NCI-H2171 treated with DMSO at 0.1 percent for 48 hours (cell line): ENCODE data around the gene LDB2.

Experiments used
- DNase-seq: peaks from one replicate; lab custom pipeline; 2025; lab: John Stamatoyannopoulos, UW

The LDB2 gene

DNA sequence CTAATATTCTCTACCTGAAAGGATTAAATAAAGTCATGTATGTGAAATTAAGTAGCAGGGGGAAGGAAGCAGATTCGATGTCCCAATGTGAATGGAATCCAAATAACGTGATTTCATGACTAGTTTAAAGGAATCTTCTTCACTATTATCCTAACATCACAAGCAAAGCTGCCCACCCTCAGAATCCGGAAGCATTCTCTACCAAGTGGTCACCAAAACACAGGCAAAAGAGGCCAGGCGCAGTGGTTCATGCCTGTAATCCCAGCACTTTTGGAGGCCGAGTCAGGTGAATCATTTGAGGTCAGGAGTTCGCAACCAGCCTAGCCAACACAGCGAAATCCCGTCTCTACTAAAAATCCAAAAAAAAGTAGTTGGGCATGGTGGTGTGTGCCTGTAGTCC lies 212.9 kb downstream of the LDB2 start:
- no peak for DNase-seq

DNA sequence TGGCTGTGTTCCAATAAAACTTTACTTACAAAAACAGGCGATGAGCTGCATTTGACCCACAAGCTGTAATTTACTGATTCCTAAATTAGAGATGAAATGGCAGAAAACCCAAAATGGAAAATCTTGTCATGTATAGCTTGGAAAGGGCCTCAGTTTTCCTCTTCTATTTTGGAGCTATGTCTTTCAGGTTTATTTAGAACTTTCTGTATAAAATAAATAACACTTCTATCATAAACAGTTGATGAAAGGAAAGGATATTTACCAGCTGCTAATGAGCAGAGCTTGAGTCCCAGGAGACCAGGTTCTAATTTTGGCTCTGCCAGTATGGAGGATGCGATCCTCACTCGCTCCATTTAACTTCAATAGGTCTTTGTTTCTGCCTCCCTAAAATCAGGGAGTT lies 213.5 kb downstream of the LDB2 start:
- no peak for DNase-seq

DNA sequence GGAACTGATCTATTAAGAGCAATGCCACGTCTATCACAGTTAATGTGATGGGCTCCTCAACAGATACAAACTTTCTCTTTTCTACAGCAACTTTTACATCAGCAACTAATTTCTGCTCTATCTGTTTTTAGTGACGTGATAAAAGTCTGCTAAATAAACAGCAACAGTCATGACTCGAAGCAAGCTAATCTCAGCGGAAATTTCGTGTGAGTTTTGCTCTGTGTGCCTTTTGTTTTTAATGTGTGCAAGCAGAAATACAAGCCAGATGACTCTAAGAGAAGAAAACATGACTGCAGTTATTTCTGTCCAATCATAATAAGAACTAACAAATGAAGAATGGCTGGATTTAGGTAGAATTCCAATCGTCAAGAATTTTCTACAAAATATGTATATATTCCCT lies 214.3 kb downstream of the LDB2 start:
- no peak for DNase-seq

DNA sequence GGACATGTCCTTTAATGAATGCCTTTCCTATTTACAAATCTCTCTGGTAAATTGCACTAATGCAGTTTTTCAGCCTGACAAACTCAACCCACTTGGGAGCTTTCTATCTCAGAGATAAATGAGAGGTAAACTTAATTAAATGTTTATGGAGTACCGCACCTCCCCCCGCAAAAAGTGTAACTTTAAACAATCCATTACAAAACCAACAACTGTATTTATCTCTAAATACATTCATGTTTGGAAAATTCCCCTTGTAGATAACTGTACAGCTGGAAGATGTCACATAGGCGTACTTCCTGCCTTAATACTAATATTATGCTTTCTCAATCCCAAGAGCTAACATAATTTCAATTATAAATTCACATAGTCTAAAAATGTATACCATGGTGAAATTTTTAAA lies 215.5 kb downstream of the LDB2 start:
- DNase-seq: no peak

DNA sequence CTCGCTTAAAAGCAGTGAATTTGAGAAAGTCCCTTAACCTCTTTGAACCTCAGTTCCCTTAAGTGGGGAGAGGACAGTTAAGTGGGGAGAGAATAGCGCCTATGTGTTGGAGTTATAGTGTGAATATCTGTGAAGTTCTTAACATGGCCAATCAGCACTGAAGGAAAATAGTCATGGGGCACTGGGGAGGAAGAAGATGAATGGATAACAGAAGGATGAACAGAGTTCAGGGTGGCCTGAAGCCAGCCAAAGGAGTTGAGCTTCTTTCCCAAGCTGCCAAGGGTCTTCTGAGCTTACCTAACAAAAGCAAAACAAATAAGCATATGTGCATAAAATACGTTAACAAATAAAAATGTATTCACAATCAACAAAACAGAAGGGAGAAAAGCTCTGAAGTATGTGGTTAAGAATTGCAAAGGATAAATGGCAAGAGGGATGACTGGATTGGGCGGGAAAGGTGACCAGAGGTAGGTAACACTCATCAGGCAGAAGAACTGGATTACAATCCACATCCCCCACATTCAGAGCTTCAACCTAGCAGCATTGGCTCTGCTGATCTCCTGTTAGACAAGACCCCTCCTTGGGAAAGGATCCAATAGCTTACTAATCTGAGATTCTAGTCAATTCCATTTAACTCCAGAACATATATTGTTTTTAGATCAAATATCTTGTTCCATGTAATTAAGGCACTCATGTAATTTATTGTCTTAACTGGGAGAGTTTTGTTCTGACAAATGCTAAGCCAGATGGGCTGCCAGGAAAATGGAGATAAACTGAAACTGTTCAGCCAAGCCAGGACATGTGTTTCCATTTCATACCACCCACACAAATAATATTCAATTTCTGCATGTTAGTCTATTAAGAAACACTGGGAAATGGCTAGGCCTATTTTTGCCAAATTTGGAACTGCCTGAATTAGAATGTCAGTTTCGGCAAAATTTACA lies 221.2 kb downstream of the LDB2 start:
- DNase-seq: no peak

DNA sequence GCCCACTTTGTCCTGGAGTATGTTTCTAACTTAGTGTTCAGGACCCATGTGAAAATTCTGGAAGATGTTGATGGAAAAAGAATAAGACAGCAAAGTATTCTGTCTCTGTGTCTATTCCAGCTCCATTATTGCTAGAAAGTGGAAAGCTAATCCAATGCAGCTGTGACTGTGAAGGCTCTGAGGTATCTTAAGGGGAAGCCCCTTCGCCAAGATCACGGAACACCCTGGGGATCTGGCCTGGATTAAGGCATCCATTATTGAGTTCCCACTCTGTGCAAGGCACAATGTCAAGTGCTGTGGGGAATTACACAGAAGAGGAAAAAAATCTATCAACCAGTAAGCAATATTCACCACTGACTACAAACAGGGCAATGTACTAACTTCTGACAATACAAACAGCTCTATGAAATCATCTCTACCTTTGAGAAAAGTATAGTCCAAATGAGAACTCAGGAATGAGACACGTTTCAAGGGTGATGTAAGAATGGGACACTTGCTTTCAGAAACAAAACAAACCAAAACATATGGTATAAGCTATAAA lies 222.1 kb downstream of the LDB2 start:
- no peak for DNase-seq

DNA sequence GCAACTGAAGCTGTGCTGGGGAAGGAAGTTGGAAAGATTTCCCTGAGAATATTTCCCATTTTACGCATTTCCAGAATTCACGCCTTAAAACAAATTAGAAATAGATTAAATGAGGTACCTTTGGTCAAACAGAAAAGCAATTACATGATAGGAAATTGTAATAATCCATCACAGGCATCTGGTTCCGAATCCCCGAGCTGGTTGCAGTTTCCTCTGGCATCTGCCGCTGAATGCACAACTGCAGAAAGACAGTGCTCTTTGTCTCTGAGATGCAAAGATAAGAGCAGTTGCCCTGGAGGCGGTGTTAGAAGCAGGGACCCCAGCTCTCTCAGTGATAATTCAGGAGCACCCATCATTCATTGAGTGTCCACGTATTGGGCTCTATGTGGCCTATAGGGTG lies 224.4 kb downstream of the LDB2 start:
- no peak for DNase-seq

DNA sequence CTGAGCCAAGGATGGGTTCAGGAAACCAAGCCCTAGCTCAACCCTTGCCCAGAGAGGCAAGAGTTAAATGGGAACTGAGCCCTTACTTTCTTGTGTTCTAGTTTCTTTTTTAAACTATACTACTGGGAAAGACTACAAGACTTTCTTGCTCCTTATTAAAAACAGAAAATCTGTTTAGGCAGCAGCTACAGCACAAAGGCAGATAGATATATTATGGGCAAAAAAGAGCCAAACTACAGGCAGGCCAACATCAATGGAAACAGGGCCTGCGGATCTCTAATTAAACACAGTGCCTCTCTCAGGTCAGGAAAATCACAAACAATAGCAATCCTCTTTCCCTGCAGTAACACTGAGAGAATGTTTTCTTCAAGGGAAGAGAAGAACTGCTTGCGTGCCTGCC lies 226.0 kb downstream of the LDB2 start:
- no peak for DNase-seq

DNA sequence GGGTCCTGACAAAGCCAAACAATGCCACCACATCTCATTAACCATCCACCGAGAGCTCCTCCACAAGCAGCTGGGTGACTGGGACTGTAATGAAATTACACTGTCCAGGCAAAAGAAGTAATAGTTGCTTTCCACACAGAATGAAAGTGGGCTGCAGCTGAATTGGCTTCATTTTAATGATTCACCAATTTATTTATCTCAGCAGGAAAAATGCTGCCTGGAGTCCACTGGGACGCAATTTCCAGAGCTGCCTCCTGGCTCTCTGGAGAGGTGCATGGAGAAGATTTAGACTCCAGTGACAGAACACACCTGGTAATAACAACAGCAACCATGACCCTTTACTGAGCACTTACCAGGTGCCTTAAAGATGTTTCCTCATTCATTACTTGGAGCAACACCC lies 226.7 kb downstream of the LDB2 start:
- DNase-seq: no peak

DNA sequence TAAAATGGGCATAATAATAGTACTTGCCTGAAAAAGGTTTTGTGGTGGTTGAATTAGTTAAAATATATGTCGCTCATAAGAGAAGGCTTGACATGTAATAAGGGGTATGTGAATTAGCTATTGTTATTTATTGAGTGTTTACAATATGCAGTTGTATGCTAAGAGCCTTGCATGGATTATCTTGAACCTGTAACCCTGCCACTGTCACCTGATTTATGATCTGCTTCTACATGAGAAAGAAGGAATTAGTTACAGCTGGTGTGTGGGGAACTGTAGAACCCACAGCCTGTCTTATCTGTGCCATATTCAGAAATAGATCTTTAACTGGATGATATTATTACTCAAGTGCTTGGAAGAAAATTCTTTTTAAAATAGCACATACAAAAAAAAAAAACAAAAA lies 227.7 kb downstream of the LDB2 start:
- DNase-seq: no peak

DNA sequence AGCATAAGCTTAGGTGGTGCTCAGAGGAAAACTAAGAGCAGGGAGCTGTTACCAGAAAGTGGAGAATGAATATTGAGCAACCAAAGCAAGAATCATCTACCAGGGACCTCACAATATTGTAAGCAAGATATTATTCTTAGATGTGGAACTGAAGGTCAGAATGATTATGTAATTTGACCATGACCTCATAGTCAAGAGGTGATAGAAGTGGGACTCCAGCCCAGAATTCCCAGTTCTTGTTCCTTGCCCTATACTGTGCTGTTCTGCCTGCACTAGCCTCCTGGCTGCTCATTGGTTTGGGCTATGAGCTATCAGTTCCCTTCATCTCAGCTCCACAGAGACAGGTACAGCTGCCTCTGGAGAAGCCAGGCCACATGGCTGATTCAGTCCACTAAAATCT lies 229.4 kb downstream of the LDB2 start:
- DNase-seq: no peak

DNA sequence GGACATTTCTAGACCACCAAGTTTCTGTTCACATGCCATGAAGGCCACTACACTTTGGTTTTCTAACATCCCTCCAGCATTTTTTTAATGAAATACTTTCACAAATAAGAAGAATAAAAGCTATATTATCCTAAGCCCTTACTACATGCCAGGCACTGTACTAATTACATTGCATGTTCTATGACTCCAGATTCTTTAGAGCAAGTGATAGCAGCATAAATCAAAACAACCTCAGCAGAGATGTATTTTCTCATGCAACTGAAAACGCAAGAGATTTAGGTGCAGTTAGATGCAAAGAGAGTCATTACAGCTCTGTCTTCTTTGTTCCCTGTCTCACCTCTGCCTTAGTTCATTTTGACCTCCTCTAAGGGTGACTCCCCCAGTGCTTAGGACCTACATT lies 230.0 kb downstream of the LDB2 start:
- DNase-seq: no peak

DNA sequence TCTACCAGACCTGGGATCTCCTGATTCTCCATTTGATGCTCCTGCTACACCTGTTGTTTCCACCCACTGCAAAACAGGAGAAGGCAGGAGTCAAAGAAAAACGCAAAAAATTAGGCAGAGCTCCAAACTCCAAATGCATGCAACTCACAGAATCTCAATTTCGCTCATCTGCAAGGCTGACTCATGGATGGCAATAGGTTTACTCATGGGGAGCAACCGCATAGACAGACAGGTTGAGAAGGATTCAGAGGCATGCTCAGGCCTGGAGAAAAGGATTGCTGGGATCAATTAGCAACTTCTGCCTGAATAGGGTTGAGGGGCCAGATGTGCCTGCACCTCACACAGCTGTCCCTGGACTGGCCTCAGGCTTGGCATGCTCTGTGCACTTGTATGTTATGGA lies 231.0 kb downstream of the LDB2 start:
- DNase-seq: no peak

DNA sequence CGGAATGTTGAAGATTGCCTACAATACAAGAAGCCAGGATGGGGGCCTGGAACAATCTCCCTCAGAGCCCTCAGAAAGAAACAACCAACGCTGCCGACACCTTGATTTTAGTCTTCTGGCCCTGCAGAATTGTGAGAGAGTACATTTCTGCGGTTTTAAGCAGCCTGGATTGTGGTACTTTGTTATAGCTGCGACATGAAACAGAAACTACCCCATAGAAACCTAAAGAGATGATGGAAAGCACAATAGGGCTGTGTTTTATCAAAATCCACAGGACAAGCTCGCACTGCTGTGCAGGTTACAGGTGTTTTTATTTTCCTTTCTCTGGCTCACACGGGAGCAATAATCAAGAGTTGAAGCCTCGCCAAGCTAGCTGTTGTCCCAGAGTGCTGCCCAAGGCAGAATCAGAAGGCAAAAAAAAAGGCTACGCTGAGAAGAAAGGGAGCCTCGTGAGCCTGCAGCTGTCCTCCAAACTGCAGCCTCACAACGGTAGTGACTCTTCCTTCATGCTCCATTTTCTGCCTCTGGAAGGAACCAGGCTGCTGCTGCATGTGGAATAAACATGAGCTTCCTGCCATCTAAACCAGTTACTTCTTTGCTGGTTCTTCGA lies 232.4 kb downstream of the LDB2 start:
- no peak for DNase-seq

DNA sequence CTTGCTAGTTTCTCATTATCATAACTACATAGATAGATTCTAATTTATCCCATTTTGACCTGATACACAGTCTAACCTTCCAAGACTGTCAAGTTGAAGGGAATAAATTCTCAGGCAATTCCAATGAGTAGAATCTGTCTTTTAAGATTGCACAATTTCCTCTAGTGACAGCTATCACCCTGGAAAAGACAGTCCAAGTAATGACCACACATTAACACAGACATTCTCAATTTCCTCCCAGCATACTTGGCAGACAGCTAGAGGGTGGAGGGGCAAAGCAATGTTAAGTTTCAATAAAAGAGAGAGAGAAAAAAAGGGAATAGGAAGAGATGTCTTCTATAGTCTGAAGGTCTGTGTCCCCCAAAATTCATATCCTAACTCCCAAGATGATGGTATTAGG lies 234.7 kb downstream of the LDB2 start:
- no peak for DNase-seq

DNA sequence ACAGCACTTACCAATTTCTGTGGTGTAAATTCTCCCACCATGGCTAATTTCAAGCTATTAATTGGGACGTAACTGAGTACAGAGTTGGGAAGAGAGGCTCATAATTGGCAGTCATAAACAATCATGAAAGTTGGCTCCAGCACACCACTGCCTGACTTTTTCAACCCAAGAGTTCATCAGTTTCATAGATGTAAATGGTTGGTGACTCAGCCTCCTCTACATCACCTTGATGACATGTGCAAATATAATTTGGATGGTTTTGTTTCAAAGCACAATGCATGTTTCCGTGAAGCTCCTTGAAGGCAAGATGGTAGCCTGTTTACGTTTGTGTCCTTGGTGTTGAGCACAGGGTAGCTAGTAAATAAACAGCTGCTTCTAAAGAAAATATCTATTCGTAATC lies 235.1 kb downstream of the LDB2 start:
- DNase-seq: no peak

DNA sequence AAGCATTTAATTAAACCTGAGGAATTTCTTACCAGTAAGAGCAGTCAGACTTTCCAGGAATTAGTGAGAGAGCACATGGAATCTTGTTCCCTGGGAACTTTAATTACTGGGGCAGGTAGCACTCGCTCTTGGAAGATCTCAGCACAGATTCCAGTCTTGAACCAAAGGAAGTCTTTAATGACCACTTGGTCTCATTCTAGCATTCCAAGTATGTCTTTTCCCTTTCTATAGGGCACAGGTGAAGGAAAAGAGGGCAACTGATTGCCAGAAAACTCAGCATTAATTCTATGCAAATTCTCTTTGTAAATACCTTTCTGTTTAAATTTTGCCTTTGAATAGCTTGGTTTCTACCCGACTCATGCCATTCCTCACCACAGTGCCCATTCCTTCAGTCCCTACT lies 236.6 kb downstream of the LDB2 start:
- DNase-seq: no peak

DNA sequence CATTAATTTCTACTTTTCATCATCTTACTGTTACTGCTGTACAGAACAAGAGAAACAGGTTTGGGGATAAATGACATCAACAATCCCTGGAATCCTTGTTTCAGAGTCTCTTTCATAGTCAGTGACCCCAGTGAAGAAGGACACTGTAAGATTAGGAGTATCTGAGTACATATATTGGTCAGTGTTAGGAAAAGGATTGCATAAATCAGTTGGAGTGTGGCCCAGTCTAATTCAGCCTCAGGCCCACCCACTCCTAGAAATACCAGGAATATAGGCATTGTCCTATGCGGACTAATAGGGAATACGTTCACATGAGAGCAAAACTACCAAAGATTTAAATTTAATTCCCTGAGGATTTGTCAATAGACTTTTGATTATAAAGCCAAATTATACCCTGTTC lies 237.8 kb downstream of the LDB2 start:
- DNase-seq: no peak

DNA sequence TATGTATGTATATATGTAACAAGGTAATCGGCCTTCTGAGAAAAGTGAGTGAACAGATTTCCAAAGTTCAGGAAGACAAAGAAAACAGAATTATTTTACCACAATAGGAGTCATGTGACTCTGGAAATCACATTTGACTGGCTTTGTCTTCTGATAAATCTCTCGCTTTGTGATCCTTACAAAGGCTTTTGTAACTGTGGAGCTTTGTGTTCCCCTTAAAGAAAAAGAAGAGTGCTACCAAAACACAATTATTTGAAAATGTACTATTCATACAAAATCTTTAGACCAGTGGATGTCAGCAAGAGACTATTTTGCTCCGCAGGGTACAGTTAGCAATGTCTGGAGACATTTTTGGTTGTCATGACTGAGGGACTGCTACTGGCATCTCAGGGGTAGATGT lies 238.8 kb downstream of the LDB2 start:
- no peak for DNase-seq

DNA sequence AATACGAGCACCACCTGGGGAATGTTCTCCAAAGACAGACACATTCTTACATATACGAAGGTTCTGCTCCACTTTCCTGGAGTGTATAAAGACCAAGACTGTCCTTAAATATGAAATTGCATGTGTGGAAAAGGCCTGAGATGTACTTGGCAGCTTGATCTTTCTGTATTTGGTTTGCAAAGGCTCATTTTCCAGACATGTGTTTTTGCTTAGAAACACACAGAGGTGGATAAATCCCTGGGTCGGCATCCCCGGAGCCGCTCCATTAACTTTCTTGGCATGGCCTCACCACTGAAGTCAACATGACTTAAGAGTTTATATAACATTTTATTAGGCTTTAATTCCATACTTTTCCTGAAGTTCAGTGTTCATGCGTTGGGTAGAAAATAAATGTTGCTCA lies 239.4 kb downstream of the LDB2 start:
- DNase-seq: no peak

DNA sequence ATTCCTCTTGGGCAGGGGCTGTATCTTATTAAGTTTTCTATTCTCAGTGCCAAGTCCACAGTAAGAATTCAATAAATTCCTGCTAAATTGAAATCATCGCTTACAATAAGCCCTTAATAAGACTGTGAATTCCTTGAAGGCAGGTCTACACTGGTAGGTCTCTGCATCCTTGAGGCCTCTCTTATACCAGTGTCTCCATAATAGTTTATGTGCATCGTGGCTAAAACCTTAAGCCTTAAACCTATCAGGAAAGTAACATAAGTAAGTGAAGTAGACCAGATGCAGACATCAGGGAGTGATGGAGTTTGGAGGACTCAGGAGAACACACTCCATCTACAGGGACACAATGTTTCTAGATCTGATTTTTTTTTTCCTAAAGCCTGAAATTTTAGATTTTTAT lies 240.3 kb downstream of the LDB2 start:
- no peak for DNase-seq

DNA sequence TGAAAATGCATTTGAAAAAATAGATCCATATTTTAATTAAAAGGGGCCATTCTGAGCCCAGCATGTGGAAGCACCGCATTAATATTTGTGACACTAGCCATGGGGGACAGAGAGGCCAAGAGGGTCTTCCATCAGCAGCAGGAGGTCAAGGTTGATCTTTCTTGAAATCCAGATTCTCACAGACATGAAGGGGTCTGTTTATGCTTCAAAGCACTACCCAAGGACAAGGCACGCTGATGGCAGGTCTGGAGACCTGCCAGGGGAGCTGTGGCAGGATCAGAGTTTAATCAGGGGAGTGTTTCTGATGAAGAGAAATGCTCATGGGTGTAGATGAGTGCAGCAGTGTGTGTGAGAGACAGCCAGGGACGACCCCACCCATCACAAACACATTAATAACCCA lies 243.3 kb downstream of the LDB2 start:
- no peak for DNase-seq

DNA sequence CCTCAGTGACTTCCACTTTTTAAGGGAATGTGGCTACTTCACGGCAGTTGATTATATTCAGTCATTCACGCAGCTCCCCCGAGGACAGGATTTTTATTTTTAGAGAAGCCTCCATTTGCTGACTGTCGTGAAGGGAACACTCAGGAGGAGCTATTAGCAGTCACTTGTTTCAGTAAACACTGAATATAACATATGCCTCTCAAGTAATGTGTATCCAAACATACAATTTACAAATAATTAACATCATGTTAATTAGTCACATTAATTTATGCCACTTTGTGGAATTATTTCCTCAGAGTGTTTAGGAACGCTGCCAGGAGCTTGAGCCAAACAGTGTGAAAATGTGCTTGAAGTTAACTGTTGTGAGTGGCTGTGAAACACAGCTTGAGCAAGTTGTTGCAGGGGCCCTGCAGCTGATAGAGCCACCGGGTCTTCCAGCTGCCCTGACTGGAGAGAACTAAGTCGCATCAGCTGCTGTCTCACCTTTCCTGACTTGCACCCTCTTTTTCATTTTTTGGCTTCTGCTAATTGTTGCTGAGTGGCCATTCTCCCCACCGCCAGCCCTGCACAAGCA lies 245.6 kb downstream of the LDB2 start:
- DNase-seq: no peak
